Hepatocyte (in vitro differentiated cells): ENCODE results near the gene CATSPERE.

Experiments used
- CTCF ChIP-seq: fragments of 200-600 bp; sonication (generic); IDR thresholded peaks from 2 replicates; pipeline ENCODE4 v1.5.1; 2016; ENCODE audit warnings: antibody characterized with exemption, mild to moderate bottlenecking; ENCODE audit not compliant: poor library complexity
- EZH2 ChIP-seq: fragments of 200-600 bp; sonication (generic); IDR thresholded peaks from 2 replicates; pipeline ENCODE4 v1.6.1; 2016; ENCODE audit warnings: antibody characterized with exemption, mild to moderate bottlenecking, borderline replicate concordance
- EZH2phosphoT487 ChIP-seq: fragments of 200-600 bp; sonication (generic); IDR thresholded peaks from one replicate; pipeline ENCODE4 v1.6.1; 2018; ENCODE audit warnings: antibody characterized with exemption, mild to moderate bottlenecking, low read depth, moderate library complexity; ENCODE audit not compliant: unreplicated experiment, severe bottlenecking

GRCh38 chr1:244458781-244459180 lies 2.3 kb upstream of the CATSPERE start:
- TF ChIP-seq CTCF (no peak), EZH2 (no peak), EZH2phosphoT487 (no peak)
